SK-N-SH treated with all-trans-retinoic acid at 6 μM for 48 hours (cell line): ENCODE measurements around the gene GRHL3.

Source experiments
- BACH2 ChIP-seq: fragments of 250-450 bp; sonication (Bioruptor Pico); IDR thresholded peaks from 2 replicates; pipeline ENCODE4 v1.9.0; 2021; ENCODE audit warnings: mild to moderate bottlenecking, borderline replicate concordance
- ESRRG ChIP-seq: fragments of 250-450 bp; sonication (Bioruptor Pico); IDR thresholded peaks from 2 replicates; pipeline ENCODE4 v1.6.1; 2021; ENCODE audit warnings: mild to moderate bottlenecking
- RARB ChIP-seq: fragments of 250-450 bp; sonication (Bioruptor Pico); IDR thresholded peaks from 2 replicates; pipeline ENCODE4 v1.8.0; 2021; ENCODE audit warnings: mild to moderate bottlenecking, moderate library complexity
- SNAI2 ChIP-seq: fragments of 250-450 bp; sonication (Bioruptor Pico); IDR thresholded peaks from 2 replicates; pipeline ENCODE4 v1.5.0; 2020; ENCODE audit warnings: mild to moderate bottlenecking, moderate library complexity
- TF ChIP-seq, protein P1 (sequence below): fragments of 250-450 bp; sonication (Bioruptor Pico); IDR thresholded peaks from 2 replicates; pipeline ENCODE4 v1.5.0; 2020; ENCODE audit warnings: mild to moderate bottlenecking, moderate library complexity

DNA sequence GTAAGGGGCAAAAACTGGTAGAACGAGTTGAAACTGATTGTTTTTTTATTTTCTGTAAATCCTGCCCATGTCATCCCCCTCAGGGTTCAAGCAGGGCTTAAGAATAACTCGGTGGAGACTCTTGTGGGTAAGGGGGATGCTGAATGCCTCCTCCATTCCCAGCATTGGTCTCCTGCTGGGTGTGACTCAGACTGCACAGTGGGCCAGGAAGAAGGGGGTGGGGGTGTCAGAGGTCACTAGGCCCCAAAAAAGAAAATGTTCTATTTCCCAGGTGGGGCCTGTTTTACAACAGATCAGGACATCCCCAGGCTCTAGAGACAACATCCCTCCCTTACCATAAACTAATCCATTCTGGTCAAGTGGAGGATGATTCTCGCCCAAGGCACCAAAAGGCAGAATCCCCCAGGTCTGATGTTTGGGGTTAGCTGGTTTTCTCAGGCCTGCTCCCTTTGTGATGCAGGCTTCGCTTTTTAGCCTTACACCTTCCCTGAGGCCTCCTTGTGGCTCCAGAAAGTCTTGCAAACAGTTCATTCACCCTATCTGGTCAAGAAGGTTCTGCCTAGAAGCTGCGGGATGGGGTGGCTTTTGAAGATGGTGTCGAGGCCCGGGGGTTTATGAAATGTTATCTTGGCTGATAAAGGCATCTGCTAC is 10.7 kb upstream of the GRHL3 start:
- TF ChIP-seq, protein P1, sequence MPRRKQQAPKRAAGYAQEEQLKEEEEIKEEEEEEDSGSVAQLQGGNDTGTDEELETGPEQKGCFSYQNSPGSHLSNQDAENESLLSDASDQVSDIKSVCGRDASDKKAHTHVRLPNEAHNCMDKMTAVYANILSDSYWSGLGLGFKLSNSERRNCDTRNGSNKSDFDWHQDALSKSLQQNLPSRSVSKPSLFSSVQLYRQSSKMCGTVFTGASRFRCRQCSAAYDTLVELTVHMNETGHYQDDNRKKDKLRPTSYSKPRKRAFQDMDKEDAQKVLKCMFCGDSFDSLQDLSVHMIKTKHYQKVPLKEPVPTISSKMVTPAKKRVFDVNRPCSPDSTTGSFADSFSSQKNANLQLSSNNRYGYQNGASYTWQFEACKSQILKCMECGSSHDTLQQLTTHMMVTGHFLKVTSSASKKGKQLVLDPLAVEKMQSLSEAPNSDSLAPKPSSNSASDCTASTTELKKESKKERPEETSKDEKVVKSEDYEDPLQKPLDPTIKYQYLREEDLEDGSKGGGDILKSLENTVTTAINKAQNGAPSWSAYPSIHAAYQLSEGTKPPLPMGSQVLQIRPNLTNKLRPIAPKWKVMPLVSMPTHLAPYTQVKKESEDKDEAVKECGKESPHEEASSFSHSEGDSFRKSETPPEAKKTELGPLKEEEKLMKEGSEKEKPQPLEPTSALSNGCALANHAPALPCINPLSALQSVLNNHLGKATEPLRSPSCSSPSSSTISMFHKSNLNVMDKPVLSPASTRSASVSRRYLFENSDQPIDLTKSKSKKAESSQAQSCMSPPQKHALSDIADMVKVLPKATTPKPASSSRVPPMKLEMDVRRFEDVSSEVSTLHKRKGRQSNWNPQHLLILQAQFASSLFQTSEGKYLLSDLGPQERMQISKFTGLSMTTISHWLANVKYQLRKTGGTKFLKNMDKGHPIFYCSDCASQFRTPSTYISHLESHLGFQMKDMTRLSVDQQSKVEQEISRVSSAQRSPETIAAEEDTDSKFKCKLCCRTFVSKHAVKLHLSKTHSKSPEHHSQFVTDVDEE (CRISPR knock-in tag): no peak
- TF ChIP-seq RARB (CRISPR knock-in tag): no peak
- no peak for TF ChIP-seq ESRRG (CRISPR knock-in tag)
- no peak for TF ChIP-seq SNAI2 (CRISPR knock-in tag)
- no peak for TF ChIP-seq BACH2 (CRISPR knock-in tag)
